T-helper 2 cell treated with Interferon-gamma antibody and Interleukin-4, amounts not matched to agents 100 ng/mL and 5 ng/mL, for 36 hours (primary cell): Measurements from ENCODE around the gene HOXC11. TPM values are rescaled to one million over a fixed set of nuclear protein-coding genes. Genes with fewer than 3 reads are reported as not detected.

Experiments used
- intact Hi-C: fragments of 100-400 bp; cut with micrococcal nuclease; formaldehyde crosslinking; loops from one replicate; pipeline ENCODE4 v1.15.1; 2023
- total RNA-seq: library from RNA; stranded (reverse); gene quantifications from 2 replicates; pipeline ENCODE4 v1.2.3, GENCODE V29; 2022

The HOXC11 gene
- total RNA-seq, 1 donor from 2014 or later: not detected

- intact Hi-C loops: no loop called here
Observed at GRCh38 chr12:53956251-53956887, 16.6 kb upstream of the HOXC11 start.

- intact Hi-C loops: no loop called here
Observed at GRCh38 chr12:53956914-53957536, 15.9 kb upstream of the HOXC11 start.

- intact Hi-C loops: no loop called here
Observed at GRCh38 chr12:53958128-53958527, 14.8 kb upstream of the HOXC11 start.

GRCh38 chr12:53959314-53959713 is 13.6 kb upstream of the HOXC11 start:
- intact Hi-C loops: no loop called here

GRCh38 chr12:53960187-53961024 is 12.5 kb upstream of the HOXC11 start:
- intact Hi-C loops: loop anchor here (5.0 kb wide), 1 partner anchor 92 kb away; the partner anchor contains the start of gene HOXC4

GRCh38 chr12:53961025-53961761 is 11.7 kb upstream of the HOXC11 start:
- intact Hi-C loops: loop anchor here (5.0 kb wide), 1 partner anchor 91 kb away; the partner anchor contains the start of gene HOXC4

GRCh38 chr12:53963005-53963404 is 9.9 kb upstream of the HOXC11 start:
- intact Hi-C loops: loop anchor here (5.0 kb wide), 1 partner anchor 89 kb away; the partner anchor contains the start of gene HOXC4

- intact Hi-C loops: loop anchor here (5.0 kb wide), 1 partner anchor 89 kb away; the partner anchor contains the start of gene HOXC4
Observed at GRCh38 chr12:53963434-53964314, 9.3 kb upstream of the HOXC11 start.

GRCh38 chr12:53964315-53964713 is 8.6 kb upstream of the HOXC11 start:
- intact Hi-C loops: loop anchor here (5.0 kb wide), 1 partner anchor 88 kb away; the partner anchor contains the start of gene HOXC4

- intact Hi-C loops: no loop called here
Observed at GRCh38 chr12:53965281-53966084, 7.4 kb upstream of the HOXC11 start.

GRCh38 chr12:53966085-53966384 is 6.9 kb upstream of the HOXC11 start:
- intact Hi-C loops: no loop called here

- intact Hi-C loops: no loop called here
Observed at GRCh38 chr12:53966385-53967133, 6.4 kb upstream of the HOXC11 start.

GRCh38 chr12:53967421-53967925 is 5.5 kb upstream of the HOXC11 start:
- intact Hi-C loops: no loop called here

GRCh38 chr12:53968214-53969127 is 4.5 kb upstream of the HOXC11 start:
- intact Hi-C loops: no loop called here

GRCh38 chr12:53969588-53970259 is 3.2 kb upstream of the HOXC11 start:
- intact Hi-C loops: no loop called here

- intact Hi-C loops: no loop called here
Observed at GRCh38 chr12:53970451-53970850, 2.5 kb upstream of the HOXC11 start.

- intact Hi-C loops: no loop called here
Observed at GRCh38 chr12:53971129-53971528, 1.8 kb upstream of the HOXC11 start.
